GM06990 (cell line): ENCODE results near the gene ADAMTS12.
"Not testable (repeated sequence)": the region's sequence is repeated elsewhere in the genome, so short reads cannot be mapped to it uniquely, and the experiment has no call there.

Source experiments
- DNase-seq: peaks from one replicate; pipeline ENCODE4 v3.0.0-alpha.2; 2011; ENCODE audit not compliant: insufficient read length; ENCODE audit errors: extremely low read depth
- H3K27me3 ChIP-seq: replicated peaks from 2 replicates; pipeline ENCODE4 v1.6.0; 2011; ENCODE audit warnings: low read length; ENCODE audit not compliant: control insufficient read depth, insufficient read depth
- H3K36me3 ChIP-seq: 2 replicates; pipeline ENCODE4 v1.5.1; 2011; ENCODE audit warnings: low read length; ENCODE audit not compliant: control insufficient read depth, insufficient read depth
- H3K4me3 ChIP-seq: replicated peaks from 2 replicates; pipeline ENCODE4 v1.5.1; 2011; ENCODE audit warnings: low read depth, mild to moderate bottlenecking, control low read depth, low read length
- TF ChIP-seq, protein P1 (sequence below): IDR thresholded peaks from 2 replicates; pipeline ENCODE4 v1.5.1; 2011; ENCODE audit warnings: low read length, control low read depth, mild to moderate bottlenecking, inconsistent platforms; ENCODE audit not compliant: insufficient read depth, poor library complexity, severe bottlenecking

ADAMTS12 gene

DNA sequence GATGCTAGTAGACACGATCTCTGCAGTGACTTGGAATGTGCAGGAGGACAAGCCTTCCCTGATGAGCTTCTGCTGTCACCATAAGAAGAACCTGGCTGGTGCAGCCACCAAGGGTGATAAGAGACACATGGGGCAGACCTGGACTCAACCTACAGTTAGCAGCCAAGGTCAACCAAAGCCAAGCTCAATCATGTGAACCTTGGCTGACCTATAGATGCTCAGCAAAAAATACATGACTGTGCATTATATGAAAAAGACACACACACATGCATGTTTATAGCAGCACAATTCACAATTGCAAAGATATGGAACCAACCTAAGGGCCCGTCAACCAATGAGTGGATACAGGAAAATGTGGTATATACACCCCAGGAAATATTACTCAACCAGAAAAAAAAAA lies 364.1 kb downstream of the ADAMTS12 start:
- no peak overlapping the region for H3K4me3 ChIP-seq
- TF ChIP-seq, protein P1, sequence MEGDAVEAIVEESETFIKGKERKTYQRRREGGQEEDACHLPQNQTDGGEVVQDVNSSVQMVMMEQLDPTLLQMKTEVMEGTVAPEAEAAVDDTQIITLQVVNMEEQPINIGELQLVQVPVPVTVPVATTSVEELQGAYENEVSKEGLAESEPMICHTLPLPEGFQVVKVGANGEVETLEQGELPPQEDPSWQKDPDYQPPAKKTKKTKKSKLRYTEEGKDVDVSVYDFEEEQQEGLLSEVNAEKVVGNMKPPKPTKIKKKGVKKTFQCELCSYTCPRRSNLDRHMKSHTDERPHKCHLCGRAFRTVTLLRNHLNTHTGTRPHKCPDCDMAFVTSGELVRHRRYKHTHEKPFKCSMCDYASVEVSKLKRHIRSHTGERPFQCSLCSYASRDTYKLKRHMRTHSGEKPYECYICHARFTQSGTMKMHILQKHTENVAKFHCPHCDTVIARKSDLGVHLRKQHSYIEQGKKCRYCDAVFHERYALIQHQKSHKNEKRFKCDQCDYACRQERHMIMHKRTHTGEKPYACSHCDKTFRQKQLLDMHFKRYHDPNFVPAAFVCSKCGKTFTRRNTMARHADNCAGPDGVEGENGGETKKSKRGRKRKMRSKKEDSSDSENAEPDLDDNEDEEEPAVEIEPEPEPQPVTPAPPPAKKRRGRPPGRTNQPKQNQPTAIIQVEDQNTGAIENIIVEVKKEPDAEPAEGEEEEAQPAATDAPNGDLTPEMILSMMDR: no peak
- H3K36me3 ChIP-seq: peaks cover 2% of the 10 kb centered on the region
- no peak for DNase-seq
- H3K27me3 ChIP-seq: no peaks in the 10 kb centered on the region

DNA sequence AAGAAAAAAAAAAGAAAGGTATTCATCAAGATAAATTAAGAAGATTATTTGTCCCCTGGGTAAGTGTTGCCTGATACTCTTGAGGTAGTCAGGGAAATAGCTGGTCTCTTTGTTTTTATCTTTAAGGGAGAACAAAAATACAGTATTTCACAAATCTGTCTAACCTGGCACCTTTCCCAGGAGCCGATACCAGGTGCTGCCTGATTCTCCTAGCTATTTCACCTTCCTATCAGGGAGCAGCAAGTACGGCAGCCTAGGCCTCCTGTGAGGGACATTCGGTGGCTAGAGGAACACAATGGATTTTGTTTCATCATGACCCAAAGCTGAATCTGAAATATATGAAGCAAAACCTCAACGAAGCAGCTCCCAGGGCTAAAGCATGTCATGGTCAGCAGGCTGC lies 365.0 kb downstream of the ADAMTS12 start:
- Histone ChIP-seq H3K36me3 (peaks cover 2% of the 10 kb centered on the region), H3K4me3 (no peak overlapping the region), H3K27me3 (no peaks in the 10 kb centered on the region)
- DNase-seq: no peak
- TF ChIP-seq, protein P1: no peak

DNA sequence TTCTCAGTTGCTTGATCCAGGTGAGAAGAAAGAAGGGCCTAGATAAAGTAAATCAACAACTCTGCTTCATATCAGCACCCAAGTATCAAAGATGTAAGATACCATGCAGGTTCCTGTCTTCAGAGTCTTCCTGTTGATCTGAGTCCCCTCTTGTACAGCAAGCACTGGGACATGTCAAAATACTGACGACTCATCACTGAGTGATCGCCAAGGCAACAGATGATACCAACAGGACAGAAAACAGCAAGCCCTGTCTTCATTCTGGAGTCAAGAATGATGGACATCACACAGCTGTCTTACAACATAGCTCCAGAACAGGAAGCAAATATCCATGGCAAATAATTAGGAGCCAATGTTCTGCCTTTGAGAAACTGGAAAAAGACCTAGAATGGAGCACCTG lies 367.3 kb downstream of the ADAMTS12 start:
- TF ChIP-seq, protein P1: no peak
- no peak for DNase-seq
- H3K27me3 ChIP-seq: no peaks in the 10 kb centered on the region
- no peak overlapping the region for H3K4me3 ChIP-seq
- peaks cover 2% of the 10 kb centered on the region for H3K36me3 ChIP-seq

DNA sequence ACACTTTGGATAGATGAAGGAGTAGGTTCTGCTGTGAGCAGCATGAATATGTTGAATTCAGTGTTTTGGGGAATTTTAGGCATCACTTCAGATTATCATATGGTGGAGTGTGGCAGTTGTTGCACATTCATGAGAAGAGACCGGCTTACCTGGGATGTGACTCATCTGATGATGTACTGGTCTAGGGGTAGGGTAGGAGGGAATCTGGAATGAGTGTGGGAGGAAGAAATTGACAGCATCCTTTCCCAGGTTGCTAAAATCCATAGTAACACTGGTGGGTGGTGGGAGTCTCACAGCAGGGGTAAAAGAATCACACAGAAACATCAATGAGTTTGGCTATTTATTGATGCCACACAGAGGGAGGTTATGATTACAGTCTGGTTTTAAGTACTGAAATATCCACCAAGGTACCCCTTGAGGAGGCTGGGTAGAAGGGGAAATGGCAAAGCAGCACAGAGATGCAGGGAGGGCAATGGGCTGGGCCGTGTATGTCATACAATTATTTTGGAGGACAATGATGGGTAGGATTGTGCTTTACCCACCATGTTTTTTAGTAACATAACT lies 368.5 kb downstream of the ADAMTS12 start:
- TF ChIP-seq, protein P1: no peak
- no peak overlapping the region for H3K4me3 ChIP-seq
- H3K36me3 ChIP-seq: peaks cover 2% of the 10 kb centered on the region
- no peak for DNase-seq
- H3K27me3 ChIP-seq: no peaks in the 10 kb centered on the region

DNA sequence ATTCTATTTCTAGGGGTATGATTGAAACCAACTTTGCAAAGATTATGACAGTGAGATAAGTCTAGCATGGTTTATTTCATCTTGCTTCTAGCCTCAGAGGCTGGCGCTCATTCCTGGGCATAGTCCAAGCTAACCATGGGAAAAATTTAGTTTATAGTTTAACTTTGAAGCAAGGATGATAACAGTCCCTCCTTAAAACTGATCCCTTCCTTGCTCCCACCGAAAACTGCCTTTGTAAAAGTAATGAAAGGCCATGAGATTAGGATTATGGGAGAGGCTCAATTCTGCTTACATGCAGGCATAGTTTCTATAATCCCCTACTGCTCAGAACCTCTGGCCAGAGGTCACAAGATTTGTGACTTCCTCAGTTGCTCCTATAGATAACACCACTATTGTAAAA lies 375.4 kb downstream of the ADAMTS12 start:
- no peak for DNase-seq
- Histone ChIP-seq H3K4me3 (no peak overlapping the region), H3K27me3 (no peaks in the 10 kb centered on the region), H3K36me3 (no peaks in the 10 kb centered on the region)
- TF ChIP-seq, protein P1: no peak

DNA sequence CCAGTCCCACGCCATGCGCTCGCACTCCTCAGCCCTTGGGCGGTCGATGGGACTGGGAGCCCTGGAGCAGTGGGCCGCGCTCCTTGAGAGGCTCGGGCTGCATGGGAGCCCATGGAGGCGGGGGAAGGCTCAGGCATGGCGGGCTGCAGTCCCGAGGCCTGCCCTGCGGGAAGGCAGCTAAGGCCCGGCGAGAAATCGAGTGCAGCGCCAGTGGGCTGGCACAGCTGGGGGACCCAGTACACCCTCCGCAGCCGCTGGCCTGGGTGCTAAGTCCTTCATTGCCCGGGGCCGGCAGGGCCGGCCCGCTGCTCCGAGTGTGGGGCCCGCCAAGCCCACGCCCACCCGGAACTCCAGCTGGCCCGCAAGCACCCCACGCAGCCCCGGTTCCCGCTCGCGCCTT lies 376.4 kb downstream of the ADAMTS12 start:
- not testable (repeated sequence) for H3K4me3 ChIP-seq, H3K36me3 ChIP-seq, DNase-seq, H3K27me3 ChIP-seq
